ENCODE results near the gene UBE2D2.

The UBE2D2 gene

DNA sequence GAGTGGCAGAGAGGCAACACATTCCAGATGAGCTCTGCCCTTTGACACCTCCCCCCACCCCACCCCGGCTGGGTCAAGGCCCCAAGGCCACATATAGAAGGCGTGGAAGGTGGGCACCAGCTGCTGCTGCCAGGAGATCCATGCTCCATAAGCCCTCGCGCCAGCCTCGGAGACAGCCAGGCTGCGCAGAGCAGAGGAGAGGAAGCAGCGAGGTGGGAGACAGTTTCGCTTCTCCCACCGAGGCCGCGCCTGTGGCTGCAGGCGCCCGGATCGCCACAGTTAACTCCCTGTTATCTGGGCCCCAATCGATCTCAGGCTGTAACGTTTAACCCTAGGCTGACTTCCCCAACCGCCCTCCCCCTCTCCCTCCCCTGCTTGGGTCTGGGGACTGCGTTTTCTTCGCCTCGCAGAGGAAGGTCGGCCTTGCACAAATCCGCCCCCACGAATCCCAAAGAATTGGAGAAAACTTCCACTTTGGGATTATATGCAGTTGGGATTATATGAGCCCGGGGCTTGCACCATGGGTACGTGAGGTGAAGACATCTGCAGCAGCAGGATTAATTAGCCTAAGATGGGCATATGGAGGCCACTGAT lies 85.9 kb downstream of the UBE2D2 start:
- TF ChIP-seq ZFX (IDR thresholded peaks at IDR 0.05) = no peak
- TF ChIP-seq CTCF (conservative IDR thresholded peaks at IDR 0.05) = no peak
- H3K27ac ChIP-seq = no peak overlapping the region

GRCh38 chr5:139647506-139648204 lies 86.5 kb downstream of the UBE2D2 start:
- TF ChIP-seq ZFX (IDR thresholded peaks at IDR 0.05) = no peak
- TF ChIP-seq CTCF (conservative IDR thresholded peaks at IDR 0.05) = no peak
- peak overlapping the region; percentile 62; the same call in 1 of the 2 replicates for H3K27ac ChIP-seq

DNA sequence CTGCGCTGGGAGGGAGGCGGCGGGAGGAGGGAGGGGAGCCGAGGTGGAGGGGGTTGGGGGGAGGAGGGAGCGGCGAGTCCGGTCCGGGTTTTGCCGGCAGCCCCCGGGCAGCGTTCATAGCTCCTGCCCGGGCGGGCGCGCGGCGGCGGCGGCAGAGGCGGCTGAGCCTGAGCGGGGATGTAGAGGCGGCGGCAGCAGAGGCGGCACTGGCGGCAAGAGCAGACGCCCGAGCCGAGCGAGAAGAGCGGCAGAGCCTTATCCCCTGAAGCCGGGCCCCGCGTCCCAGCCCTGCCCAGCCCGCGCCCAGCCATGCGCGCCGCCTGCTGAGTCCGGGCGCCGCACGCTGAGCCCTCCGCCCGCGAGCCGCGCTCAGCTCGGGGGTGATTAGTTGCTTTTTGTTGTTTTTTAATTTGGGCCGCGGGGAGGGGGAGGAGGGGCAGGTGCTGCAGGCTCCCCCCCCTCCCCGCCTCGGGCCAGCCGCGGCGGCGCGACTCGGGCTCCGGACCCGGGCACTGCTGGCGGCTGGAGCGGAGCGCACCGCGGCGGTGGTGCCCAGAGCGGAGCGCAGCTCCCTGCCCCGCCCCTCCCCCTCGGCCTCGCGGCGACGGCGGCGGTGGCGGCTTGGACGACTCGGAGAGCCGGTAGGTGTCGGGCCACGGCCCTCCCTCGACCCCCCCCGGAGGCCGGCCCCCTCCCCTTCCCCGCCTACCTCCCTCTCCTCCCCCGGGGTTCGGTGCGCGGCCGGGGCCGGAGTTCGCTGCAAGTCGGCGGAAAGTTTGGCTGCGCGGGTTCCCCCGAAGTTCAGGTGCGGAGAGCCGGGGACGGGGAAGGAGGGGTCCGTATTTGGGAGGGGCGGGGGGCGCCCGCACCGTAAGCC lies 87.3 kb downstream of the UBE2D2 start, which contains the start of gene CXXC5:
CXXC5 (plus strand) TSS at position 145 of the 877 bp plus-strand sequence. CDS start 32,175 bp downstream, outside the sequence.
- TF ChIP-seq CTCF (conservative IDR thresholded peaks at IDR 0.05) (no peak), ZFX (IDR thresholded peaks at IDR 0.05) (no peak)
- H3K27ac ChIP-seq = peak within 1 kb of the TSS; percentile 62

- TF ChIP-seq ZFX (IDR thresholded peaks at IDR 0.05) = no peak
- TF ChIP-seq CTCF (conservative IDR thresholded peaks at IDR 0.05) = no peak
- H3K27ac ChIP-seq = peak overlapping the region; percentile 62
Observed at GRCh38 chr5:139649082-139649991, 88.2 kb downstream of the UBE2D2 start.

DNA sequence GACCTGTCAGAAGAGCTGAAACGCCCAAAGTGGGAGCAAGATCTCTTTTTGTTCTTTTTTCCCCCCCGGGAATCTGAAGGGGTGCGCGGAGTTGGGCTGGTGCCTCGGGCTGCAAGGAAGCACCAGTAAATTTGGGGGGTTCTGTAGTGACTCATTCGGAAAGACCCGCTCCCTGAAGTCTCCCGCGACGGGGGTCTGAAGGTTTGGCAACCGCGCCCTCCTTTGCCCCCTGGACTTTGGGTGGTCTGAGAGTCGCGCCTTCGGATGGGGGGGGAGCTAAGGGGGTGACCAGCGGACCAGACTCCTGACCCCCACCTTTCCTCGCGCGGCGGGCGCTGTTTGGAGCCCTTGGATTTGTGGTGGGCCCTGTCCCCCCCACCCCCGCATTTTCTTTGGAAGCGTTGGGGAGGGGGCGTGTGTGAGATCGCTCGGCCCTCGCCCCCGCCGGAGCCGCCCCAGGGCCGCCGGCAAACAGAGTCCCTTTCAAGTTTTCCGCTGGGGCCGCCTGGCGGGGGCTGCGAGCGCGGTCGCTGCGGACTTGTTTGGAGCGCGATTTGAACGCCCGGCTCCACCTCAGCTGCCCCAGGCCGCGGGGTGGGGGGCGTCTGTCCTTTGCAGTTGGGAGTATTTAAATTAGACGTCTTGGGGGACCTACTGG lies 89.0 kb downstream of the UBE2D2 start:
- no peak overlapping the region for H3K27ac ChIP-seq
- TF ChIP-seq ZFX (IDR thresholded peaks at IDR 0.05) (no peak), CTCF (conservative IDR thresholded peaks at IDR 0.05) (no peak)

DNA sequence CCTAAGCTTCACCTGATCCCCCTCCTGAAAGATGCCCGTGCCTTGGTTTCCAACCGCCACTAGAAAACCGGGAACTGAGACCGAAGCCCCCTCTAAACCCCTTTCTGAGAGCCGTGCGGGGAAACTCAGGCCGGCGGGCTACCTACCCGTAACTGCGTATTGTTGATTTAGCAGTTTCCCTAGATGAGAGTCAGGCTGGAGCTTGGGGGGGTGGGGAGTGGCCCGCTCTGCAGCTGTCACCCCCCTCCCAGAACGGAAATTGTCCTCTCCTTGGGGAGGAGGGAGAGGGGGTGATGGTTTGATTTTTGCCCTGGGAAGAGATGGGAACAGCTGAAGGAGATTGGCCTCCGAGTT lies 89.5 kb downstream of the UBE2D2 start:
- no peak overlapping the region for H3K27ac ChIP-seq

More for the DNA sequence above, 89.5 kb downstream of the UBE2D2 start:
- TF ChIP-seq CTCF (conservative IDR thresholded peaks at IDR 0.05) (no peak), ZFX (IDR thresholded peaks at IDR 0.05) (no peak)

Data from C4-2B (cell line).